ENCODE data around the gene RAG1.
"Not testable (repeated sequence)": the region's sequence is repeated elsewhere in the genome, so short reads cannot be mapped to it uniquely, and the experiment has no call there.

RAG1 gene

DNA sequence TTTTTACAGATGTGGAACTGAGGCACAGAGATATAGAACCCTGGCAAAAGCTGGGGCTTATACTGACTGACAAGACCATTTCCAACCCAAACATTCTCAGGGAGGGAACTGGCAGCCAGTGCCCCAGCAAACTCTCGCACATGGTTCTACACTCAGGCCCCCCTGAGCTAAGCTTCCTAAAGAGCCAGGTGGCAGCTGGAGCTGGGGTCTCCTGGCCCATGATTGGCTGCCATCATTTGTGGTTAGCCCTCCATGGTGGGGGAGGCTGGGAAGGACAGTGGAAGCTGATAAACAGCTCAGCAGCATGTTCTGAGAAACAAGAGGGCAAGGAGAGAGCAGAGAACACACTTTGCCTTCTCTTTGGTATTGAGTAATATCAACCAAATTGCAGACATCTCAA is at the start of gene RAG1:
Gene RAG1, plus strand, starts transcription at position 314 of the 400 bp plus-strand sequence. CDS start 5,298 bp downstream, outside the sequence.
- DNase-seq (ENCODE audit: low read depth, low spot score) = no peak
- H3K27ac ChIP-seq = no peak within 1 kb of the TSS

GRCh38 chr11:36530840-36531239 is 37.0 kb upstream of the RAG1 start:
- no peak for DNase-seq (ENCODE audit: low read depth, low spot score)
- no peak overlapping the region for H3K27ac ChIP-seq

DNA sequence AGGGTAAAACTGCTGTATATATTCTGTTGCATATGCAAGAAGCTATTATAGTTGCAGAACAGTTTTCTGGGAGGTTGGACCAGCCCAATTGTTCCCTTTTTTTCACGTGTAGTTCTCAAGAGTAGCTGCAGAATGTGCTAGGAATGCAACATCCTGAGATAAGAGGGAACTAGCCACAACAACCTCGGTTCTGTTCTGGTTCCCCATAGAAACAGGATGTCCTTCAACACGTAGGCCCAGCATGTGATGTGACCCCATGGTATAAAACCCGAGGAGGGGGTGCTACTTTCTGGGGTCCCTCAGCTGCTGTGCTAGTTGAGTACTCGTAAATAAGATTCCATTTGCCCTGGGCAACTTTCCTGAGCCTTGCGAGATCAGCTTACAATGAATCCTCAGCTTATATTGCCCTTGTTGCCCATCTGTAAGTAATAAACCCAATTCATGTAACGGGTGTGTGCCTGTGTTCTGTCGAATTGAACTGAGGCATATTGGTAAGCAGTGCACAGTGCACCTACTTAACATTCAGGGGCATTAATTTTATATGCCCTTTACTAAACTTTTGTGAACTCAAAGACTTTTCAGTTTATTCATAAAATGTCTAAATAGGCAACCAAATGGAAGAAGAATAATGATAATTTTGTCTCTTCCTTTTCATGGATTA is 34.7 kb upstream of the RAG1 start:
- no peak overlapping the region for H3K27ac ChIP-seq
- no peak for DNase-seq (ENCODE audit: low read depth, low spot score)

GRCh38 chr11:36534276-36534840 is 33.4 kb upstream of the RAG1 start:
- no peak overlapping the region for H3K27ac ChIP-seq
- no peak for DNase-seq (ENCODE audit: low read depth, low spot score)

GRCh38 chr11:36540998-36541397 is 26.8 kb upstream of the RAG1 start:
- DNase-seq (ENCODE audit: low read depth, low spot score) = no peak
- no peak overlapping the region for H3K27ac ChIP-seq

DNA sequence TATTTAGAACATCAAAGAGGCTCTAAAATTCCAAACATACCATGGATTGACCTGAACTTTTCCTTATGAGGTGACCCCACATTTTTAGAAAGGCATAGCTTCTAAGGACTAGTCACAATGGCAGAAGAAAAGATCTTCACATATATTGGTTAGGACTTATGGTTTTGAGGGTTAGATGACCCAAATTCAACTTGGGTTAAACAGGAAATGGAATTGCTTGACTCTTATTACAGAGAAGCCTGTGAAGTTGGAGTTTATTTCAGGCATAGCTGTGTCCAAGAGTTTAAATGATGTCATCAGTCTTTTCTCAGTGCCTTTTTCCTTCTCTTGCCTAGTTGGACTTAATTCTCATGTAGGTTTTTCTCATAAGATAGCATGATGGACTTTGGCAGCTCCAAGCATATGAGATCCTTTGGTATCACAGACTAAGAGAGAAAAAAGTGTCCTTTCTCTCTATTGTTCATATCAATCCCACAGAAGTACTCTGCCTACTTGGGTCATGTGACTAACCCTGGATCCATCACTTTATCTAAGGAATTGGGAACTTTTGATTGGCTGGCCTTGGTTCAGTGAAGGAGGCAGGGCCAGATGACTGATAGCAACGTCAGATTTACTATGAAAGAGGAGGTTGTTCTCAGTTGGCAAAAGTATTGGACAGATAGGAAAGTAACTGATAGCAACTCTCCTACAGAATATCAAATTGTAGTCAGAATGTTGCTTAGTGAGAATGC is 17.3 kb upstream of the RAG1 start:
- no peak overlapping the region for H3K27ac ChIP-seq
- DNase-seq (ENCODE audit: low read depth, low spot score) = no peak

- not testable (repeated sequence) for H3K27ac ChIP-seq; DNase-seq (ENCODE audit: low read depth, low spot score)
Observed at GRCh38 chr11:36557390-36557789, 10.4 kb upstream of the RAG1 start.

DNA sequence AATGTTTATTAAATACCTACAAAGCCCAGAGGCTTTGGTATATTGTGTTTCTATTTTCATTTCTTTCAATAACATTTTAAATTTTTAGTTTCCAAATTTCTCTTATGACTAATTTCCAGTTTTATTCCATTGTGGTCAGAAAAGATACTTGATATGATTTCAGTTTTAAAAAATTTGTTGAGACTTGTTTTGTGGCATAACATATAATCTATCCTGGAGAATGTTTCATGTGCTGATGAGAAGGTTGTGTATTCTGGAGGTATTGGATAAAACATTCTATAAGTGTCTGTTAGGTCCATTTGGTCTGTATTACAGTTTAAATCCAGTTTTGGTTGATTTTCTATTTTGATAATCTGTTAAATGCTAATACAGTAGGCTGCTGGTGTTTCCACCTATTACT is 9.8 kb upstream of the RAG1 start:
- H3K27ac ChIP-seq = no peak overlapping the region
- DNase-seq (ENCODE audit: low read depth, low spot score) = no peak

DNA sequence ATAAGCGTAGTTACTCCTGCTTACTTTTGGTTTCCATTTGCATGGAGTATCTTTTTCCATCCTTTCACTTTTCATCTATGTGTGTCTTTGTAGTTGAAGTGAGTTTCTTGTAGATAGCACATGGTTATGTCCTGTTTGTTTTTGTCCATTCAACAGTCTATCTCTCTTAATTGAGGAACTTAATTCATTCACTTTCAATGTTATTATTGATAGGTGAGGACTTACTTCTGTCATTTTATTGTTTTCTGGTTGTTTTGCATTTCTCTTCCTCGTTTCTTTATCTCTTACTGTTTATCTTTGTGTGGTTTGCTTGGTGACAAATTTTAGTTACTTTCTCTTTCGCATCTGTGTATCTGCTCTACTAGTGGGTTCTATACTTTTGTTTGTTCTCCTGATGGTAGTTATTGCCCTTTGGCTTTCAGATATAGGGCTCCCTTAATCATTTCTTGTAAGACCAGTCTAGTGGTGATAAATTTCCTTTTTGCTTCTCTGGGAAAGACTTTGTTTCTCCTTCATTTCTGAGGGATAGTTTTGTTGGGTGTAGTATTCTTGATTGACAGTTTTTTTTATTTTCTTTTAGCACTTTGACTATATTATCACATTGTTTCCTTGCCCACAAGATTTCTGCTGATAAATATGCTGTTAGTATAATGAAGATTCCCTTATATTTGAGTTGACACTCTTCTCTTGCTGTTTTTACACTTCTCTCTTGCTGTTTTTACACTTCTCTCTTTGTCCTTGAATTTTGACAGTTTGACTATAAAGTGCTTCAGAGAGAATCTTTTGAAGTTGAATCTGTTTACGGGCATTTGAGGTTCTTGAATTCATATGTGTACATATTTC is 9.0 kb upstream of the RAG1 start:
- no peak for DNase-seq (ENCODE audit: low read depth, low spot score)
- H3K27ac ChIP-seq = no peak overlapping the region

DNA sequence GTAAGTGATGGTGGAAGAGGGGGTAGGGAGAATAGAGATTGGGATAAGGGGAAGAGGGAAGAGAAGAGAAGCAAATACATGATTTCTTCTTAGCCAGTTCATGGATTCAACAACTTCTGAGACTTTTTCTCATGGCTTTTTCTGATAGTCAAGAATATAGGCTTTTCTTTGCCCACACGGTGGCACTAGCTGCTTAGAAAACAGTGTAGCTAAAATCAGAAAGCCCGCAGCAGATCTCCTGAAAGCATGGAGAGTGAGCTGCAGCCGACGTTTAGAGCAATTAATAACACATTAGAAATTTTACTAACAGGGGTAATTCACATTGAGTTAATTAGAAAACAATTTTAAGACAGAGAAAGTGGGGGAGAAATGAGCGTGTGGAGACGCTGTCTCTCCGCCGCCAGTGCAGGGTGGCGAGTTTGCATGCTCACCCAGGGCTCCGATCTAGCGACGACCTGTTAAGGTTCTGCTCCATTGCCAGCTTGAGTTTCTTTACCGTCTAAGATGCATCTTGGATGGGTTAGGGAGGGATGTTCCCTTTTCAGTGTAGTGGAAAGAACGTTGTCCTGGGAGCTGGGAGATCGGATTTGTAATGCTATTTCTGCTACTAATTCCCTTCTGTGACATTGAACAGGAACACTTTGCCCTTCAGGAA is 3.3 kb upstream of the RAG1 start:
- no peak overlapping the region for H3K27ac ChIP-seq
- no peak for DNase-seq (ENCODE audit: low read depth, low spot score)

- no peak for DNase-seq (ENCODE audit: low read depth, low spot score)
- no peak overlapping the region for H3K27ac ChIP-seq
Observed at GRCh38 chr11:36565031-36565610, 2.7 kb upstream of the RAG1 start.

GRCh38 chr11:36566407-36567053 is 1.3 kb upstream of the RAG1 start:
- no peak for DNase-seq (ENCODE audit: low read depth, low spot score)
- H3K27ac ChIP-seq = no peak overlapping the region

DNA sequence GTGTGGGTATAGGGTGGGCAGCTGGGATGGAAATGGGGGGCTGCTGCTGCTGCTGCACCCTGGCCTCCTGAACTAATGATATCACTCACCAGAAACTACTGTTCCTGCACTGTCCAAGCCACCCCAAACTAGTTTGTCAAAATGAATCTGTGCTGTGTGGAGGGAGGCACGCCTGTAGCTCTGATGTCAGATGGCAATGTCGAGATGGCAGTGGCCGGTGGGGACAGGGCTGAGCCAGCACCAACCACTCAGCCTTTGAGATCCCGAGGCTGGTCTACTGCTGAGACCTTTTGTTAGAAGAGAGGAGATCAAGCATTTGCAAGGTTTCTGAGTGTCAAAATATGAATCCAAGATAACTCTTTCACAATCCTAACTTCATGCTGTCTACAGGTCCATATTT is 1.3 kb downstream of the RAG1 start:
- H3K27ac ChIP-seq = no peak overlapping the region
- DNase-seq (ENCODE audit: low read depth, low spot score) = no peak

DNA sequence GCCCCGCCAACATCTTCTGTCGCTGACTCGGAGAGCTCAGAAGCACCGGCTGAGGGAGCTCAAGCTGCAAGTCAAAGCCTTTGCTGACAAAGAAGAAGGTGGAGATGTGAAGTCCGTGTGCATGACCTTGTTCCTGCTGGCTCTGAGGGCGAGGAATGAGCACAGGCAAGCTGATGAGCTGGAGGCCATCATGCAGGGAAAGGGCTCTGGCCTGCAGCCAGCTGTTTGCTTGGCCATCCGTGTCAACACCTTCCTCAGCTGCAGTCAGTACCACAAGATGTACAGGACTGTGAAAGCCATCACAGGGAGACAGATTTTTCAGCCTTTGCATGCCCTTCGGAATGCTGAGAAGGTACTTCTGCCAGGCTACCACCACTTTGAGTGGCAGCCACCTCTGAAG is 6.7 kb downstream of the RAG1 start:
- DNase-seq (ENCODE audit: low read depth, low spot score) = no peak
- H3K27ac ChIP-seq = no peak overlapping the region

- no peak overlapping the region for H3K27ac ChIP-seq
- DNase-seq (ENCODE audit: low read depth, low spot score) = no peak
Observed at GRCh38 chr11:36577373-36577772, 9.6 kb downstream of the RAG1 start.

DNA sequence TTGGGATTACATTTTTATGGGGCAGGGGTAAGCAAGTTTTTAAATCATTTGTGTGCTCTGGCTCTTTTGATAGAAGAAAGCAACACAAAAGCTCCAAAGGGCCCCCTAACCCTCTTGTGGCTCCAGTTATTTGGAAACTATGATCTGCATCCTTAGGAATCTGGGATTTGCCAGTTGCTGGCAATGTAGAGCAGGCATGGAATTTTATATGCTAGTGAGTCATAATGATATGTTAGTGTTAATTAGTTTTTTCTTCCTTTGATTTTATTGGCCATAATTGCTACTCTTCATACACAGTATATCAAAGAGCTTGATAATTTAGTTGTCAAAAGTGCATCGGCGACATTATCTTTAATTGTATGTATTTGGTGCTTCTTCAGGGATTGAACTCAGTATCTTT is 10.1 kb downstream of the RAG1 start:
- no peak overlapping the region for H3K27ac ChIP-seq
- DNase-seq (ENCODE audit: low read depth, low spot score) = no peak

- DNase-seq (ENCODE audit: low read depth, low spot score) = no peak
- no peak overlapping the region for H3K27ac ChIP-seq
Observed at GRCh38 chr11:36578458-36578857, 10.7 kb downstream of the RAG1 start.

GRCh38 chr11:36581536-36581935 is 13.7 kb downstream of the RAG1 start:
- no peak for DNase-seq (ENCODE audit: low read depth, low spot score)
- H3K27ac ChIP-seq = no peak overlapping the region

DNA sequence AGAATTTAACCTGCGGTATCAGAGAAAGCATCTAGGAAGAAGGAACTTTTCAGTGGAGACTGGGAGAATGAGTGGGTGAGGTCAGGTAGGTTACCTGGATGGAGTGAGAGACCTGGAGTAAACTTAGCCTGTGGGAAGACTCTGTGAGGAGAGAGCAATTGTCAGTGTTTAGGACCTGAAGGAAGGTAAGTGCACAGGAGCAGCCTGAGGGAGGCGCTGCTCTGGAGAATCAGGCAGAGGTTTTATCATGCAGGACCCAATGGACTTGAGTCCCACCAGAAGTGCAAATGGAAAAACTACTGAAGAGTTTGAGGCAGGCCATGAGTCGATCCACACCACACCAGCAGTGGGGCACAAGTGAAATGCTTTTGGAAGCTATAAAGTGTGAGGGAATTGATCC is 15.9 kb downstream of the RAG1 start:
- DNase-seq (ENCODE audit: low read depth, low spot score) = no peak
- no peak overlapping the region for H3K27ac ChIP-seq
